HG03135 (cell line): ENCODE data around the gene LMO1.

Source experiments
- ATAC-seq: cut with Tn5 transposase; IDR thresholded peaks from one replicate; pipeline ENCODE4 v1.9.1; 2021; ENCODE audit warnings: mild to moderate bottlenecking, moderate library complexity; ENCODE audit not compliant: unreplicated experiment

Gene LMO1

GRCh38 chr11:8177136-8177535, 86.5 kb downstream of the LMO1 start:
- ATAC-seq, result no peak
